ENCODE data around the gene FNBP1. TPM values are rescaled to one million over a fixed set of nuclear protein-coding genes. Genes with fewer than 3 reads are reported as not detected.
"Not testable (repeated sequence)": the region's sequence is repeated elsewhere in the genome, so short reads cannot be mapped to it uniquely, and the experiment has no call there.

Gene FNBP1
- total RNA-seq, 4 donors from 2014 or later = 29.7 to 62.3 (median 40.0) TPM

DNA sequence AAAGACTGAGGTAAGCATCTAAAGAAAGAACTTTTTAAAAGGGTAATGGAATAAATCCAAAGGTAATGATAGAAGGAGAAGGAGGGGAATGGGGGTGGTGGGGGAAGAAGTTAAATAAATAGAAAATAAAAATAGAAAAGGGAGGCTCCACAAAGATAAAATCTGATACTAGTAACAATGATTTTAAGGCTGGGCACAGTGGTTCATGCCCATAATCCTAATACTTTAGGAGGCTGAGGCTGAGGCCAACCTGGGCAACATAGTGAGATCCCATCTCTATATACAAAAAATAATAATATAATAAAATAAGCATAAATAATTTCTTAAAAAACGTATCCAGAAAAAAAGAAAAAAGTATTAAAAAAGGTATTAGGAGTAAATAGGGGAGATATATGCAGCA, 89.3 kb downstream of the FNBP1 start:
- intact Hi-C loops (cut with DNase I; ENCODE audit: low total_unique reads) = no loop called here
- 90 to 94% methylated on average over 1 of the region's 1 CpG for WGBS, 2 donors
- DNase-seq (ENCODE audit: low spot score in 2 of 2) = no peak
- no peak overlapping the region for H3K4me3 ChIP-seq (ENCODE audit: low read depth, poor library complexity, severe bottlenecking)
- TF ChIP-seq POLR2A (IDR thresholded peaks at IDR 0.05) = no peak
- TF ChIP-seq, protein P1, sequence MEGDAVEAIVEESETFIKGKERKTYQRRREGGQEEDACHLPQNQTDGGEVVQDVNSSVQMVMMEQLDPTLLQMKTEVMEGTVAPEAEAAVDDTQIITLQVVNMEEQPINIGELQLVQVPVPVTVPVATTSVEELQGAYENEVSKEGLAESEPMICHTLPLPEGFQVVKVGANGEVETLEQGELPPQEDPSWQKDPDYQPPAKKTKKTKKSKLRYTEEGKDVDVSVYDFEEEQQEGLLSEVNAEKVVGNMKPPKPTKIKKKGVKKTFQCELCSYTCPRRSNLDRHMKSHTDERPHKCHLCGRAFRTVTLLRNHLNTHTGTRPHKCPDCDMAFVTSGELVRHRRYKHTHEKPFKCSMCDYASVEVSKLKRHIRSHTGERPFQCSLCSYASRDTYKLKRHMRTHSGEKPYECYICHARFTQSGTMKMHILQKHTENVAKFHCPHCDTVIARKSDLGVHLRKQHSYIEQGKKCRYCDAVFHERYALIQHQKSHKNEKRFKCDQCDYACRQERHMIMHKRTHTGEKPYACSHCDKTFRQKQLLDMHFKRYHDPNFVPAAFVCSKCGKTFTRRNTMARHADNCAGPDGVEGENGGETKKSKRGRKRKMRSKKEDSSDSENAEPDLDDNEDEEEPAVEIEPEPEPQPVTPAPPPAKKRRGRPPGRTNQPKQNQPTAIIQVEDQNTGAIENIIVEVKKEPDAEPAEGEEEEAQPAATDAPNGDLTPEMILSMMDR (IDR thresholded peaks at IDR 0.05) = no peak

DNA sequence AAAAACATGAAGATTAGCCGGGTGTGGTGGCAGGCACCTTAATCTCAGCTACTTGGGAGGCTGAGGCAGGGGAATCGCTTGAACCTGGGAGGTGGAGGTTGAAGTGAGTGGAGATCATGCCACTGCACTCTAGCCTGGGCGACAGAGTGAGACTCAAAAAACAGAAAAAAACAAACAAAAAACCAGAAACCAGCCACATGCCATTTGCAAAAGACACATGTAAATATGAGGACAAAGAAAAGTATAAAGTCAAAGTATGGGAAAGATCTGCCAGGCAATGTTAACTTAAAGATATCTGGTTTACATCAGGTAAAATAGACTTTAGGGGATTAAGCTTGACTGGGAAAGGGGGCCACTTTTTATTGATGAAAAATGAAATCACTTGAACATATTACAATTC, 90.7 kb downstream of the FNBP1 start:
- H3K4me3 ChIP-seq (ENCODE audit: low read depth, poor library complexity, severe bottlenecking) = no peak overlapping the region
- TF ChIP-seq POLR2A (IDR thresholded peaks at IDR 0.05) = no peak
- TF ChIP-seq, protein P1 (IDR thresholded peaks at IDR 0.05) = no peak
- intact Hi-C loops (cut with DNase I; ENCODE audit: low total_unique reads) = no loop called here
- no peak for DNase-seq (ENCODE audit: low spot score in 2 of 2)
- 96 to 98% methylated on average over 3 of the region's 3 CpGs for WGBS, 2 donors

DNA sequence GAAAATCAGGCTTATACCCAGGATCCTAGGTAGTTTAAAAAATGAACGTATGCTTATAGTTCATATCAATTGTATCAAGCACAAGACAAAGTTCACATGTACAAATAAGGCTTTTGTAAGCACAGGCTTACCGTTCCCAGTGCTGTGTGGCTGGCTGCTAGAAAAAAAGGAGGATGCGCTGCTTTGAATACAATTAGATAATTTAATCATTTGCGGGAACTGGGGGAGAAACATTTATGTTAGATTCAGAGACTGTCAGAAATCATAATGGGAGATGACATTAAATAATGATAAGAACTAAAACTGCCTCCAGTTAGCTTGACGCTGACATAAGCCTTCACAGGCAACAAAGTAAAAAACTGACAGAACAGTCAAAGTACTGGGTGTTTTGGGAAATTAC, 93.2 kb downstream of the FNBP1 start:
- TF ChIP-seq, protein P1 (IDR thresholded peaks at IDR 0.05) = no peak
- no peak for TF ChIP-seq POLR2A (IDR thresholded peaks at IDR 0.05)
- DNase-seq (ENCODE audit: low spot score in 2 of 2) = no peak
- 76 to 79% methylated on average over 5 of the region's 5 CpGs for WGBS, 2 donors
- no peak overlapping the region for H3K4me3 ChIP-seq (ENCODE audit: low read depth, poor library complexity, severe bottlenecking)
- intact Hi-C loops (cut with DNase I; ENCODE audit: low total_unique reads) = no loop called here

DNA sequence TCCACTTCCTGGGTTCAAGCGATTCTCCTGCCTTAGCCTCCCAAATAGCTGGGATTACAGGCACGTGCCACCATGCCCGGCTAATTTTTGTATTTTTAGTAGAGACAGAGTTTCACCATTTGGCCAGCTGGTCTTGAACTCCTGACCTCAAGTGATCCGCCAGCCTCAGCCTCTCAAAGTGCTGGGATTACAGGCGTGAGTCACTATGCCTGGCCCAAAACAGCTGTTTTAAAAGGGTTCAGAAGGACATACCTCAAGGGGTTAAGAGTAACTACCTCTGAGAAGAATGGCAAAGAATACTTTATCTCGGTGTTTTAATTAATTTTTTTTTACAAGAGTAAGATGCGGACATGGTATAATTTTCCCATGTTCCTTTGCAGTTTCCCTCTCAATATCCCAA, 94.4 kb downstream of the FNBP1 start:
- WGBS, 2 donors = 70 to 83% methylated on average over 7 of the region's 7 CpGs

DNA sequence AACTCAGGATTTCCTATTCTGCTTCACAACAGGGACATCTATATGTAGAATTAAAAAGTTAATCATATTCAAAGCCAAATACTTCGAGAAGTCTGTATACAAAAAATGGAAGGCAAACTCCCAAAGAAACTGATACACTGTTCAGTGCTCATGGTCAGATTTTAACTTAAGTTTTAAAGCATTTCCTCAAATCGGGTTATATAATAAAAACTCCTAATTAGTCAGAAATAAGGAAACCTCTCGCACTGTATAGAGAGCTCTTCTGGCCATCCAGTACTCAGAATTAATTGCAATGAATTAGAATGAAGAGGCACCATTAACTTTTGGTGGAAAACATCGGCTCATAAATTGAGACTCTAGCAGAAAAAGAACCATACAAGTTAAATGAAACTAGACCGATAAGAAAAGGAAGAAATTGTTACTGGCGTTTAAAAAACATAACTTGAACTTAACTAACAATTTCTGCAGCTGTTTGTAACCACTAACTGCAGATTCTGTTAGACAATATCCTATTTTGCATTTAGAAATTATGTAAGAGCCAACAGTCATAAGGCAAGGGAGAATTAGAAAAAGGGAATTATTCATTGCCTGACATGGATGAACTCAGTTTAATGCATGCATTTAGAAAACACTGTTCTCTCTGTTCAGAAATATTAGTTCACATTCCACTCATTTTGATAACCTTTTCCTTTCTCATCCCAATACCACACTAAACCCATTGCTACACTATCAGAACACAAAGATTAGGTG, 96.6 kb downstream of the FNBP1 start:
- no peak overlapping the region for H3K4me3 ChIP-seq (ENCODE audit: low read depth, poor library complexity, severe bottlenecking)
- no peak for TF ChIP-seq POLR2A (IDR thresholded peaks at IDR 0.05)
- TF ChIP-seq, protein P1 (IDR thresholded peaks at IDR 0.05) = no peak
- WGBS, 2 donors = 74 to 76% methylated on average over 6 of the region's 6 CpGs
- DNase-seq (ENCODE audit: low spot score in 2 of 2) = no peak
- intact Hi-C loops (cut with DNase I; ENCODE audit: low total_unique reads) = no loop called here

More for the DNA sequence above, 94.4 kb downstream of the FNBP1 start:
- intact Hi-C loops (cut with DNase I; ENCODE audit: low total_unique reads); H3K4me3 ChIP-seq (ENCODE audit: low read depth, poor library complexity, severe bottlenecking): not testable (repeated sequence)
- peak in 1 of 2 donors; percentile 14 for DNase-seq (ENCODE audit: low spot score in 2 of 2)

DNA sequence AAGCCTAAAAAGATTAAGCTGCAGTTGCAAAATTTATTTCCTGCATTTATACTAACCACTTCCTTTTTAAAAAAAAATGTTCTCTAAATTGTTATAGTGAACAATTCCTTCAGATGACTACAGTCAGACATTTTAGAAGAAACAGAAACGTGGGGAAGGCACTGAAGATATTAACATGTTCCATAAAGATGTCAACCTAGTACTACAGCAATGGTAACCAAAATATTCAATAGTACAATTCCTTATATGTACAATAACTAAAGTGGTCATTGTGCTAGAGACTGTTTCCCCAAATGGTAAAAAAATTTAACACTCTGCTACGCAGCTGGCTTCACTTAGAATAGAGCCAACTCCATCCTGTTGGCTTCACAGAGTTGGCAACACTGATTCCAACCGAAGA, 97.7 kb downstream of the FNBP1 start:
- 52 to 53% methylated on average over 3 of the region's 3 CpGs for WGBS, 2 donors
- intact Hi-C loops (cut with DNase I; ENCODE audit: low total_unique reads) = no loop called here
- DNase-seq (ENCODE audit: low spot score in 2 of 2) = no peak
- H3K4me3 ChIP-seq (ENCODE audit: low read depth, poor library complexity, severe bottlenecking) = no peak overlapping the region
- TF ChIP-seq, protein P1 (IDR thresholded peaks at IDR 0.05) = no peak
- no peak for TF ChIP-seq POLR2A (IDR thresholded peaks at IDR 0.05)

All from lower leg skin (tissue), 4 donors.